MM.1S (cell line): ENCODE measurements around the gene CLDND1.

Source experiments
- DNase-seq: peaks from one replicate; pipeline ENCODE4 v3.0.0-alpha.2; 2015
- H2AFZ ChIP-seq: fragments of 300-600 bp; sonication (generic); 2 replicates; pipeline ENCODE4 v1.6.0; 2016; ENCODE audit warnings: antibody characterized with exemption, low read length
- H3F3A ChIP-seq: fragments of 300-600 bp; sonication (generic); 2 replicates; pipeline ENCODE4 v1.6.1; 2016; ENCODE audit warnings: mild to moderate bottlenecking, antibody characterized with exemption, low read length, moderate library complexity, mixed read lengths; ENCODE audit not compliant: insufficient read depth
- H3K27ac ChIP-seq: fragments of 300-600 bp; sonication (generic); 2 replicates; pipeline ENCODE4 v1.5.1; 2016; ENCODE audit warnings: mild to moderate bottlenecking, low read length
- H3K27me3 ChIP-seq: fragments of 300-600 bp; sonication (generic); replicated peaks from 2 replicates; pipeline ENCODE4 v1.6.0; 2016; ENCODE audit warnings: low read length; ENCODE audit not compliant: insufficient read depth
- H3K36me3 ChIP-seq: fragments of 300-600 bp; sonication (generic); replicated peaks from 2 replicates; pipeline ENCODE4 v1.6.1; 2016; ENCODE audit warnings: mild to moderate bottlenecking, low read length, mixed read lengths; ENCODE audit not compliant: insufficient read depth
- H3K4me1 ChIP-seq: fragments of 300-600 bp; sonication (generic); 2 replicates; pipeline ENCODE4 v1.6.1; 2016; ENCODE audit warnings: low read length, mixed read lengths
- H3K4me2 ChIP-seq: fragments of 300-600 bp; sonication (generic); 2 replicates; pipeline ENCODE4 v1.6.0; 2016; ENCODE audit warnings: low read depth, low read length
- H3K4me3 ChIP-seq: fragments of 300-600 bp; sonication (generic); 2 replicates; pipeline ENCODE4 v1.5.1; 2016; ENCODE audit warnings: low read length, mixed read lengths
- H3K79me2 ChIP-seq: fragments of 300-600 bp; sonication (generic); 2 replicates; pipeline ENCODE4 v1.6.1; 2016; ENCODE audit warnings: mixed run types, low read length, mixed read lengths
- H3K9ac ChIP-seq: fragments of 300-600 bp; sonication (generic); 2 replicates; pipeline ENCODE4 v1.6.1; 2016; ENCODE audit warnings: low read length, mixed read lengths
- H3K9me2 ChIP-seq: fragments of 300-600 bp; sonication (generic); replicated peaks from 2 replicates; pipeline ENCODE4 v1.6.1; 2016; ENCODE audit warnings: mild to moderate bottlenecking, low read length, mixed read lengths; ENCODE audit not compliant: insufficient read depth
- H3K9me3 ChIP-seq: fragments of 300-600 bp; sonication (generic); replicated peaks from 2 replicates; pipeline ENCODE4 v1.6.1; 2016; ENCODE audit warnings: mild to moderate bottlenecking, low read length, mixed read lengths; ENCODE audit not compliant: insufficient read depth
- H4K20me1 ChIP-seq: fragments of 300-600 bp; sonication (generic); 2 replicates; pipeline ENCODE4 v1.6.1; 2016; ENCODE audit warnings: mild to moderate bottlenecking, low read length, moderate library complexity, mixed read lengths; ENCODE audit not compliant: insufficient read depth
- EZH2 ChIP-seq: fragments of 300-600 bp; sonication (generic); optimal IDR thresholded peaks from 2 replicates; pipeline ENCODE3; 2017; ENCODE audit warnings: low read depth, mild to moderate bottlenecking, antibody characterized with exemption, low read length, mixed read lengths
- EZH2phosphoT487 ChIP-seq: fragments of 300-600 bp; sonication (generic); IDR thresholded peaks from 2 replicates; pipeline ENCODE4 v1.6.1; 2018; ENCODE audit warnings: antibody characterized with exemption, low read length
- TF ChIP-seq, protein P1 (sequence below): fragments of 300-600 bp; sonication (generic); IDR thresholded peaks from 2 replicates; pipeline ENCODE4 v1.5.1; 2016; ENCODE audit warnings: antibody characterized with exemption, low read length, mixed read lengths

Gene CLDND1

DNA sequence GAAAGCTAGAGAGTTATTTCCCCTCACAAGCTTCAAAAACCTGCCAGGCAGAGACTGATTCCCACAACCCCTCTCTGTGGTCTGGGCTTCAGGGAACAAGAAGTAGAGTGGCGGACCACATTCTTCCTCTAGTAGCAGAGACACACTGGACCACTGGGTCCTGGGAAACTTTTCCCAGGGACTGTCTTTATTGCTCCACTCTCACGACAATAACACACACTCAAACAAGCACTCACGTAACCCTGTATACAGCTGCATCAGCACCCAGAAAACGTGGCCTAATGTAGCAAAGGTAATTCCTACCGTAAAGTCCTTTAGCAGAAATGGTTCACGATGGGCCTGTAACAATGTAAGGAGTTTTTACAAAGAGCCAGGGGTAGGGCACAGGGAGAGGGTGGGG lies 43.1 kb upstream of the CLDND1 start:
- no peak for DNase-seq
- no peak overlapping the region for H3K27ac ChIP-seq
- H3K4me3 ChIP-seq: no peak overlapping the region

DNA sequence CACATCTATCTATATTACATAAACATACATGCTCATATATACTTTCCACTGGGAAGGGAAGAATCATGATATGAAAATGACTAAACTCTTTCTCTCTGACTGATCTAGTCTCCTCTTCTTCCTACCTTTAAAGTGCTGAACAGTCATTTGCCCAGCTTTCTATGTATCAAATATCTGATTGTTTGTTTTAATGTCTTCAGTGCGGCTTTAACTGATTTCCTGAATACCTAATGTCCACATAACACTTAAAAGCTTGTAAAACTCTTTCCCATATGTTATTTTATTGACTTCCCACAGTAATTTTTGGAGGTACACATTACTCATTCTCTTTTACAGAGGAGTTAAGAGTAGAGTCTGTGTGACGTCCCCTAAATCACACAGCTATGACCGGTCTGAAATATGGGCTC lies 42.5 kb upstream of the CLDND1 start:
- H3K9me3 ChIP-seq: no peaks in the 10 kb centered on the region
- no peak for DNase-seq
- H3F3A ChIP-seq: peaks cover 4% of the 10 kb centered on the region; the same call in 1 of the 2 replicates
- TF ChIP-seq, protein P1, sequence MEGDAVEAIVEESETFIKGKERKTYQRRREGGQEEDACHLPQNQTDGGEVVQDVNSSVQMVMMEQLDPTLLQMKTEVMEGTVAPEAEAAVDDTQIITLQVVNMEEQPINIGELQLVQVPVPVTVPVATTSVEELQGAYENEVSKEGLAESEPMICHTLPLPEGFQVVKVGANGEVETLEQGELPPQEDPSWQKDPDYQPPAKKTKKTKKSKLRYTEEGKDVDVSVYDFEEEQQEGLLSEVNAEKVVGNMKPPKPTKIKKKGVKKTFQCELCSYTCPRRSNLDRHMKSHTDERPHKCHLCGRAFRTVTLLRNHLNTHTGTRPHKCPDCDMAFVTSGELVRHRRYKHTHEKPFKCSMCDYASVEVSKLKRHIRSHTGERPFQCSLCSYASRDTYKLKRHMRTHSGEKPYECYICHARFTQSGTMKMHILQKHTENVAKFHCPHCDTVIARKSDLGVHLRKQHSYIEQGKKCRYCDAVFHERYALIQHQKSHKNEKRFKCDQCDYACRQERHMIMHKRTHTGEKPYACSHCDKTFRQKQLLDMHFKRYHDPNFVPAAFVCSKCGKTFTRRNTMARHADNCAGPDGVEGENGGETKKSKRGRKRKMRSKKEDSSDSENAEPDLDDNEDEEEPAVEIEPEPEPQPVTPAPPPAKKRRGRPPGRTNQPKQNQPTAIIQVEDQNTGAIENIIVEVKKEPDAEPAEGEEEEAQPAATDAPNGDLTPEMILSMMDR: no peak
- TF ChIP-seq EZH2 (no peak), EZH2phosphoT487 (no peak)
- no peak overlapping the region for H2AFZ ChIP-seq
- H3K27ac ChIP-seq: no peak overlapping the region
- H3K4me1 ChIP-seq: peaks cover 27% of the 10 kb centered on the region
- no peaks in the 10 kb centered on the region for H3K79me2 ChIP-seq
- no peak overlapping the region for H3K4me2 ChIP-seq
- no peaks in the 10 kb centered on the region for H3K27me3 ChIP-seq
- no peaks in the 10 kb centered on the region for H3K9me2 ChIP-seq
- H3K36me3 ChIP-seq: no peaks in the 10 kb centered on the region
- no peaks in the 10 kb centered on the region for H4K20me1 ChIP-seq
- H3K9ac ChIP-seq: no peak overlapping the region
- no peak overlapping the region for H3K4me3 ChIP-seq

More for the DNA sequence above, 43.1 kb upstream of the CLDND1 start:
- H3K9ac ChIP-seq: no peak overlapping the region
- no peak overlapping the region for H2AFZ ChIP-seq
- no peak overlapping the region for H3K4me2 ChIP-seq
- no peaks in the 10 kb centered on the region for H3K9me2 ChIP-seq
- H3F3A ChIP-seq: peaks cover 4% of the 10 kb centered on the region; the same call in 1 of the 2 replicates
- H3K4me1 ChIP-seq: peaks cover 27% of the 10 kb centered on the region
- no peaks in the 10 kb centered on the region for H3K36me3 ChIP-seq
- no peaks in the 10 kb centered on the region for H3K27me3 ChIP-seq
- no peaks in the 10 kb centered on the region for H3K9me3 ChIP-seq
- H4K20me1 ChIP-seq: no peaks in the 10 kb centered on the region
- no peak for TF ChIP-seq EZH2
- TF ChIP-seq, protein P1: no peak
- TF ChIP-seq EZH2phosphoT487: no peak
- no peaks in the 10 kb centered on the region for H3K79me2 ChIP-seq

DNA sequence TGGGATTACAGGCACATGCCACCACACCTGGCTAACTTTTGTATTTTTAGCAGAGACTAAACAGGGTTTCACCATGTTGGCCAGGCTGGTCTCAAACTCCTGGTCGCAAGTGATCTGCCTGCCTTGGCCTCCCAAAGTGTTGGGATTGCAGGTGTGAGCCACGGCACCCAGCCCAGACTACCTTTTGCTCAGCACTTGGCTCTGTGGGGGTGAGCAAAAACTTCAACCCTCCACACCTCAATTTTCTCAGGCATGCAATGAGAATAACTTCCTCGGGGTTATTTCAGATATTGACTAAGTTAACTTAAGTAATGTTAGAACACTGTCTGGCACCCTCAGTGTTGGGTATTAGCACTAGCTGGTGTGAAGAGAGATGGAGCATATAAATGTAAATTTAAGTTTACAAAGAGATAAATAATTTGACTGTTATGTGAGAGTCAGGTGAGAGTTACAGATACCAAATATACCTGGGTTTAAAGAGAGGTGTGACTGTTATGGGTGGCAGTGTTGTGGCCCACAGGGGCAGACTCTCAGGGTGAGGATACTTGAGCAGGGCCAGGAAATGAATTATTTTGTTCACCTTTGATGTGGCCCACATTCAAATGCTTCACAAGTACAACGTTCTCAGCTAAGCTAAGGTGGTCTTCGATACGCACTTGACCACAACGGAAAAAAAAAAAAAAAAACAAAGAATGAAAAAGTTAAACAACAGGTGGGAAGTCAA lies 41.7 kb upstream of the CLDND1 start:
- no peaks in the 10 kb centered on the region for H4K20me1 ChIP-seq
- no peak for DNase-seq
- TF ChIP-seq EZH2phosphoT487 (no peak), EZH2 (no peak)
- TF ChIP-seq, protein P1: no peak
- H3K79me2 ChIP-seq: no peaks in the 10 kb centered on the region
- H3K4me1 ChIP-seq: peaks cover 27% of the 10 kb centered on the region
- no peaks in the 10 kb centered on the region for H3K36me3 ChIP-seq
- no peak overlapping the region for H3K27ac ChIP-seq
- H3K9me2 ChIP-seq: no peaks in the 10 kb centered on the region
- no peak overlapping the region for H3K4me3 ChIP-seq
- no peak overlapping the region for H3K4me2 ChIP-seq
- H2AFZ ChIP-seq: no peak overlapping the region
- no peak overlapping the region for H3K9ac ChIP-seq
- H3F3A ChIP-seq: peaks cover 4% of the 10 kb centered on the region; the same call in 1 of the 2 replicates
- no peaks in the 10 kb centered on the region for H3K9me3 ChIP-seq
- H3K27me3 ChIP-seq: no peaks in the 10 kb centered on the region
